T-helper 2 cell treated with Interferon-gamma antibody and Interleukin-4, amounts not matched to agents 100 ng/mL and 5 ng/mL, for 36 hours (primary cell): ENCODE results near the gene ACE. TPM values are rescaled to one million over a fixed set of nuclear protein-coding genes. Genes with fewer than 3 reads are reported as not detected.

Experiments used
- intact Hi-C: fragments of 100-400 bp; cut with micrococcal nuclease; formaldehyde crosslinking; loops from one replicate; pipeline ENCODE4 v1.15.1; 2023
- total RNA-seq: library from RNA; stranded (reverse); gene quantifications from 2 replicates; pipeline ENCODE4 v1.2.3, GENCODE V29; 2022

ACE gene
- total RNA-seq, 1 donor from 2014 or later, result 1.5 TPM

DNA sequence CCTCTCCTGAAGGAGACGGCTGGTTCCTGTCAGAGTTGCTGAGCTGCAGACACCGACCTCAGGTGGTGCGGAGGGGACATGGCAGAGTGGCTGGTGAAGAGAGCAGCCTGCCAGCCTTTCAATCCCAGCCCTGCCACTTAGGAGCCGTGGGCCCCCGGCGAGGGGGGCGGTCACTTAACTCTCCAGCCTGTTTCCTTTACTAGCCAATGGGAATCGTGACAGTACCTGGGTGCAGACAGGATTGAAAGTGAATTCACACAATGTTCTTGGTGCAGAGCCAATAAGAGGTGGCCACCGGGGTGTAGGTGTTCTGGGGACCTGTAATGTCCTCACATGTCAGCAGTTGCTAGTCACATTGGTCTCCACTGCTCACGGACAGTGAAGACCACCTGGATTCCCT is 13.5 kb downstream of the ACE start:
- intact Hi-C loops, result no loop called here

DNA sequence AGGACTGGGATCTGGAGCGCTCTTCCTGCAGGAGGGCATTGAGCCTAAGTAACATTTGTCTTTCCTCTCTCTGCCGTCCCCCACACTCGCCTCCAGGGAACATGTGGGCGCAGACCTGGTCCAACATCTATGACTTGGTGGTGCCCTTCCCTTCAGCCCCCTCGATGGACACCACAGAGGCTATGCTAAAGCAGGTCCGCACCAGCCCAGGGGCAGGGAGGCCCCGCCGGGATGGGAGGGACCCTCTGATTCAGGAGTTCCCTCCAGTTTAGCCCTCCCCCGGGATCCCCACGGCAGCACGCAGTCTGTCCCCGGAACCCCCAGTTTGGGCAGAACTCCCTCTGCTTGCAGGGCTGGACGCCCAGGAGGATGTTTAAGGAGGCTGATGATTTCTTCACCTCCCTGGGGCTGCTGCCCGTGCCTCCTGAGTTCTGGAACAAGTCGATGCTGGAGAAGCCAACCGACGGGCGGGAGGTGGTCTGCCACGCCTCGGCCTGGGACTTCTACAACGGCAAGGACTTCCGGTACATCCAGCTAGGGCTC is 14.1 kb downstream of the ACE start:
- intact Hi-C loops, result no loop called here

DNA sequence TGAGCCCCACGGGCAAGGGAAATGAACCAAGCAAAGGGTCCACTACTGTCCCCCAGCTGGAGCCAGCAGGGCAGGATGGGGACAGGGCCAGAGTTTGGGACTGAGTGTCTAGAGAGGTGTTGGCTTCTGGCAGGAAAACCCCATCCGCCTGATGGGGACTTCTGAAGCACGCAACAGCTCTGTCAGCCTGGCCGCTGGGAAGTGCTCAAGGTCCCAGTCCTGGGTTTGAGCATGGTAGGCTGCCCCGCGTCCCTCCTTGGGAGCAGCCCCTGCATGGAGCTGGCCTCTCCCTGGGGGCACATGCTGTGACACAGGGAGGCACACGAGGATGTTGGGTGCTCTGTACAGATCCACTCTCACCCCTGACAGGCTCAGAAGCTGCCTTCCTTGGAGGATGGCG is 14.6 kb downstream of the ACE start:
- intact Hi-C loops, result no loop called here

DNA sequence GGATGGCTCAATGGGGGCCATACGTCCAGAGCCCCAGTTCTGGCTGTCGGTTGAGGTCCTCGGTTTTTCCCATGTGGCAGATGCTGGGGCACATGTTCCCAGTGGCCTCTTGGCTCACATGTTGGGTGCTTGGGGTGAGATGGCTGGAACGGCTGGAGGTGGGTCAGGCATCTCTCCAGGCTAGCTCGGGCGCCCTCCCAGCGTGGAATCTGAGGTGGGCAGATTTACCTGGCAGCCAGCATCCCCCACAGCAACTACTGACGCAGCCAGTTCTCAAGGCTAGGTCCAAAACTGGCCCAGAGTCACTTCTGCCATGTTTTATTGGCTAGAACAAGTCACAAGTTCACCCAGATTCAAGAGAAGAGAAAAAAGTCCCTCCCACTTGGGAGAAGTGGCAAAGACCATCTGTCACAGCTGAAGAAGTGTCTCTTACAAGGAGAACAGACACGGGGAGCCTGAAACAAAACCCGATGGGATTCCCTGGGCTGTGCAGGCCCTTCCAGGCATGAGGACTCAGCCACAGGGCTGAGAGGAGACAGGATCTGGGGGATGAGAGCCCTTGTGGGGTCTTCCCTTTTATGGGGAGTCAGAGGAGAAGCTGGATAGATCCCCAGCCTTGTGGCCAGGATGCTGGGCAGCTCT is 15.2 kb downstream of the ACE start:
- intact Hi-C loops, result no loop called here

DNA sequence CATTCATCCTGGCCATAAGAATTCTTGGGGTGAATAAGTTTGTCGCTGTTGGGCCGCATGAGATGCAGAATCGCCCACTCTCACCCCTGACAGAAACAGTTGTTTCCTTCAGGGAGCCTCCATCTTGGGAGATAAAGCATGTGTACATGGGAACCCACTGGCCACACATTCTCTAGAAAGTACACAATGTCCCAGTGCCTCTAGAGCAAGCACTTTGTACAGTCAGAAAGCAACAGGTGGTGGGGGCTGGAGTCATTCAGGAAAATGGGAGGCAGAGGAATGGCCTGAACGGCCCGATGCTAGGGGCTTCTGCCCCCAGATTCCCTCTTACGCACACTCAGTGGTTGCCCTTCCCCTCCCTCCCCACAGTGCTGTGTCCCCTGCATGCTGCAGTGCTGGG is 16.1 kb downstream of the ACE start:
- intact Hi-C loops, result no loop called here

DNA sequence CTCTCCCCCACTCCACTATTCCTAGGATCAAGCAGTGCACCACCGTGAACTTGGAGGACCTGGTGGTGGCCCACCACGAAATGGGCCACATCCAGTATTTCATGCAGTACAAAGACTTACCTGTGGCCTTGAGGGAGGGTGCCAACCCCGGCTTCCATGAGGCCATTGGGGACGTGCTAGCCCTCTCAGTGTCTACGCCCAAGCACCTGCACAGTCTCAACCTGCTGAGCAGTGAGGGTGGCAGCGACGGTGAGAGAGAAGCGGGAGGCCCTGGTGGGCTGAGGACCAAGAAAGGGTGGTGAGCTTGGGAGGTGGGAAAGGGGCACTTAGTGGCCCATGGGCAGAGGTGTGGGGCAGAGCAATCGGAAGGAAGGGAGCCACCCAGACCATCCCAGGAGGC is 16.6 kb downstream of the ACE start:
- intact Hi-C loops, result no loop called here

DNA sequence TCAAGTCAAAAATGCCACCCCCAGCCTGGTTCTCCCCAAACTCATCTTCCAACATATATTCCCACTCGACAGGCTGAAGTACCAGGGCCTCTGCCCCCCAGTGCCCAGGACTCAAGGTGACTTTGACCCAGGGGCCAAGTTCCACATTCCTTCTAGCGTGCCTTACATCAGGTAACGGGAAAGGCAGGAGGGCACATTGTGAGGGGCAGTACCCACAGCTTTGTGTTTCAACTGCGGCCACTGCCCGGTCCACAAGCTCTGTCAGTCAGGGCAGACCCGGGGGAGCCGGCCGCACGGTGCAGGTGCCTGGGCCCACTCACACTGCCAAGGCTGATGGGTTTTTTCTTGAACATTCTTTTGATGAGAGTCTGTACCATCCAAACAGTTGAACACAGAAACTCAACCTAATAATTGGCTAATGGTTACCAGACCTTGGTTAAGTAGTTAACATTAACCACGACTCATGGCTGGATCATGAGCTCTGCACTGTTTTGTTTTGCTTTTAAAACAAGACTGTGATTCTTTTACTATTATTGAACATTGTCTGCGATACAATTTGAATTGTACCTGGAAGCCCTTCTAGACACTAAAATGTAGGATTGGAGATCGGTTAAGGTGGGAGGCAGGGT is 17.6 kb downstream of the ACE start:
- intact Hi-C loops, result no loop called here

DNA sequence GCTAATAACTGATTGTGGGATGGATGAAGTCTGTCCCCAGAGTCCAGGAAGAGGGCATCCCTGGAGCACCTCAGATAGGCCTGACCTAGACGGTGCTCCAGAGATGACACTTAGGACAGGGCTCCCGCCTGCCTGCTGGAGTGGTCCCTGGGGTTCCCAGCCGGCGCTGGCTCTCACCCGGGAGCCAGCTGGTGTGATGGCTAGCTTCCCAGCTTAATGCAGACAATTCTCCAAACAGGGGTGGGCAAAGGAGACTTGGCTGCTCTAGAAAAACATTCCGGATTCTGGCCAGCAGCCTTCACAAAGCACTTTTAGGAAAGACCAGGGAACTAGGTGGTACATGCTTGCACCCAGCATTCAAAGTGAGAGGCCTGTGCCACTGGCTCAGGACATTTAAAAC is 18.6 kb downstream of the ACE start:
- intact Hi-C loops, result no loop called here

DNA sequence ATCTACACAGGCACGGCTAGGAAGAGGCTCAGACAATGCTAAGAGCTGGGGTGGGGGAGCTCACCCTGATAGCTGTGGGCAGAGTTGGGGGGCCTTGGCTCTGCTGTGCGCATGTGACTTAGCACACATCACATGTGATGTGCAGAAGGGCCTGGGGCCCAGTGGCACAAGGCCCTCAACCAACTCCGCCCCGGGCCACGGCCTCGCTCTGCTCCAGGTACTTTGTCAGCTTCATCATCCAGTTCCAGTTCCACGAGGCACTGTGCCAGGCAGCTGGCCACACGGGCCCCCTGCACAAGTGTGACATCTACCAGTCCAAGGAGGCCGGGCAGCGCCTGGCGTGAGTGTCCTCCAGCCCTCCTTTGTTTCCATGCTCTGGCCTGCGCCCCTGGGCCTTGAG is 19.3 kb downstream of the ACE start:
- intact Hi-C loops, result no loop called here

DNA sequence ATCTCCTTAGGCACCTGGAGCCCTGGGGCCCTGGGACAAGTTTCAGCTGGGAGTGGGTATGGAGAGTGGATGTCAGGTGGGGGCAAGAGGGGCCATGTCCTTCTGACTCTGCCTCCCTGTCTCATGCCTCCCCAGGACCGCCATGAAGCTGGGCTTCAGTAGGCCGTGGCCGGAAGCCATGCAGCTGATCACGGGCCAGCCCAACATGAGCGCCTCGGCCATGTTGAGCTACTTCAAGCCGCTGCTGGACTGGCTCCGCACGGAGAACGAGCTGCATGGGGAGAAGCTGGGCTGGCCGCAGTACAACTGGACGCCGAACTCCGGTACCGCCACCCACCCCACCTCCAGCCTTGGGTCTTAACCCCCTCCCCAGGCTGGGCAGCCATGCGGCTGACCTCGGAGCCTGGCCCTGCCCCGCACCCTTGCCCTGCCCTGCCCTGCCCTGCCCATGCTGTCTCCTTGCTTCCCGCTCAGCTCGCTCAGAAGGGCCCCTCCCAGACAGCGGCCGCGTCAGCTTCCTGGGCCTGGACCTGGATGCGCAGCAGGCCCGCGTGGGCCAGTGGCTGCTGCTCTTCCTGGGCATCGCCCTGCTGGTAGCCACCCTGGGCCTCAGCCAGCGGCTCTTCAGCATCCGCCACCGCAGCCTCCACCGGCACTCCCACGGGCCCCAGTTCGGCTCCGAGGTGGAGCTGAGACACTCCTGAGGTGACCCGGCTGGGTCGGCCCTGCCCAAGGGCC is 20.0 kb downstream of the ACE start:
- intact Hi-C loops, result no loop called here

DNA sequence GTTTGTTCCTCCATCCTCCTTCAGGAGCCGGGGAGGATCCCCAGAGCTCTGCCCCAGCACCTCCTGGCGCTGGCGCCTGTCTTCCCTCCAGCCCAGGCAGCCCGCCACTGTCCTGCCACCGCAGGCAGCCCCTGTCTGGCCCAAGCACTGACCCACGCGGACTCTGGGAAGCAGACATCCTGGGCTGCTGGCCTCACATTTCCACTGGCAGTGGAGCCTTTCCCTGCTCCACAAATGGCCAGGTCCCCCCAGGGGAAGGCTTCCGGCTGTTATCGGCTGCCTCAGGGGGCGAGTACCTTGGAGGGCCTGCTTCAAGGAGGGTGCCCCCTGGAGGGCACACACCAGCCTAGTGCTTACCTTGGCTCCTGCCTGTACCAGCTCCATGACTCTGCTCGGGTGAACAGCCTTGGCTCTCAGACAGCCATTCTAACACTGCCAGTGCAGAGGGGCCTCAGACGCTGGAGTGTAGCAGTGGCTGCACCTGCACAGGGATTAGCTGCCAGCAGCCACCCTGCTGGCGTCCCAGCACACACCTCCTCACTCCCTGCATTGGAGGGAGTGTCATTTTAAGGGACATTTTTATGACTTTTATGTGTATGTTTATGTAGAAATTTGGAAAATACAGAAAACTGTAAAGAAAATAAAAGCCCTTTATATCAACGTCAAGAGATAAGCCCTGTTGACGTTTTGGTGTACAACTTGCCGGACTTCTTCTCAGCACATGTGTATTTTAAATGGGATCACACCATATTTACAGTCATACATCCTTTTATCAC is 21.0 kb downstream of the ACE start:
- intact Hi-C loops, result no loop called here

DNA sequence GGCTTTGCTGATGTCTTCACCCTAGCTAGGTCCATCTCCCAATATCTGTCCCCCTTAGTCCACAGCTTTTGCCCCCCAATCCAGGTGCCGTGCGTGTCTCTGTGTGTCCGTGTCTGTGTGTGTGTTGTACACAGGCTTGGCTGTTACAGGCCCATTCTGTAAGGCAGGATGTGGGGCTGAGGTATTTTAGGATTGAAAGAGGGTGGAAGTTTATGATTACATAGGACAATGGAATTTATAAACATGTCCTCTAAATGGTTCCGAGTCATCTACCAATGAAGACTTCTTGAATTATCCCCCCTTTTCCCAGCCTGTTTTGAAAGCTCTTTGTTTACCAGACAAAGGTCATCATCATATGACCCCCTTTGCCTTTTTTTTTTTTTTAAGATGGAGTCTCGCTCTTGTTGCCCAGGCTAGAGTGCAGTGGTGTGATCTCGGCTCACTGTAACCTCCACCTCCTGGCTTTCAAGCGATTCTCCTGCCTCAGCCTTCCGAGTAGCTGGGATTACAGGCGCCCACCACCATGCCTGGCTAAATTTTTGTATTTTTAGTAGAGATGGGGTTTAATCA is 21.9 kb downstream of the ACE start:
- intact Hi-C loops, result no loop called here

DNA sequence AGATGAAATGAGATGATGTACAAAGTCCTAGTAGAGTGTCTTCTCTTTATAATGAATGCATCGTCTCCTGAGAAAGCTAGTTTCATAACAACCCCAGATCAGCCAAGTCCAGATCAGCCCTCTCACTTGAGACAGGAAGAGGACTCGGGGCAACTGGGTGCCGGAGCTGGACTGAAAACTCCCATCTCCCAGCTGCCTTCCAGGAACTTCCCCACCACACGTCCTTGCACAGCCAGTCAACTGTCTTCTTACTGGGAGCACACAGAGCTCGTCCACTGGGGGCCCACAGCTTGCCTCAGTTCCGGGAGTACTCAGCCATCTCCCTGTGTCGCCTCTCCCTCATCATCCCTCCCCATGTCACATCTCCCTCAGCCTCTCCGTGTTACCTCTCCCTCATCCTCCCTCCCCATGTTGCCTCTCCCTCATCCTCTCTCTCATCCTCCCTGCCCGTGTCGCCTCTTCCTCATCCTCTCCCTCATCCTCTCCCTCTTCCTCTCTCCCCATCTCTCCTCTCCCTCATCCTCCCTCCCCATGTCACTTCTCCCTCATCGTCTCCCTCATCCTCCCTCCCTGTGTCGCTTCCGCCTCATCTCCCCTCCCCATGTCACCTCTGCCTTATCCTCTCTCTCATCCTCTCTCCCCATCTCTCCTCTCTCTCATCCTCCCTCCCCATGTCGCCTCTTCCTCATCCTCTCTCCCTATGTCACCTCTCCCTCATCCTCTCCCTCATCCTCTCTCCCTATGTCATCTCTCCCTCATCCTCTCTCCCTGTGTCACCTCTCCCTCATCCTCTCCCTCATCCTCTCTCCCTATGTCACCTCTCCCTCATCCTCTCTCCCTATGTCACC is 23.9 kb downstream of the ACE start:
- intact Hi-C loops, result no loop called here

DNA sequence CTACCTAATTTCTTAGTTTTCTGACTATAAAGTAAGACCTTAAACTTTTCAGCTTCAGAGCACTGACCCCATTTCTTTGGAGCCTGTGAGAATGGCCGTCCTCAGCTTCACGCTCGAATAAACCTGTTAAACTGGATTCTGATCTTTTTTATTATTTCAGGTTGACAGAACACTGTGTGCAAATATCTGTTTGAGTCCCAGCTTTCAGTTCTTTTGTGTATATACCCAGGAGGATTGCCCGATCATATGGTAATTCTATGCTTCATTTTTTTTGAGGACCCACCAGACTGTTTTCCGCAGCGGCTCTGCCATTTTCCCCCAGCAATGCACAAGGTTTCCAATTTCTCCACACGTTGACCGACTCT is 26.5 kb downstream of the ACE start:
- intact Hi-C loops, result no loop called here

DNA sequence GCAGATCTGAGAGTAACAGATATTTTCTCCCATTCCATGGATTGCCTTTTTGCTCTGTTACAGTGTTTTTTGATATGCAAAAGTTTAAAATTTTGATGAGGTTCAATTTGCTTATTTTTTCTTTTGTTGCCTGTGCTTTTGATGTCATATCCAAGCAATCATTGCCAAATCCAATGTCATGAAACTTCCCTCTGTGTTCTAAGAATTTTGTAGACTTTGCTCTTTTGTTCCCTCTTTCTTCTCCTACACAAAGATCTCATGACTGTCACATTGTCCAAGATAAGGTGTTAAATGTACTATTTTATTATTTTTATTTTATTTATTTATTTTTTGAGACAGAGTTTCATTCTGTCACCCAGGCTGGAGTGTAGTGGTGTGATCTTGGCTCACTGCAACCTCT is 27.4 kb downstream of the ACE start:
- intact Hi-C loops, result no loop called here

DNA sequence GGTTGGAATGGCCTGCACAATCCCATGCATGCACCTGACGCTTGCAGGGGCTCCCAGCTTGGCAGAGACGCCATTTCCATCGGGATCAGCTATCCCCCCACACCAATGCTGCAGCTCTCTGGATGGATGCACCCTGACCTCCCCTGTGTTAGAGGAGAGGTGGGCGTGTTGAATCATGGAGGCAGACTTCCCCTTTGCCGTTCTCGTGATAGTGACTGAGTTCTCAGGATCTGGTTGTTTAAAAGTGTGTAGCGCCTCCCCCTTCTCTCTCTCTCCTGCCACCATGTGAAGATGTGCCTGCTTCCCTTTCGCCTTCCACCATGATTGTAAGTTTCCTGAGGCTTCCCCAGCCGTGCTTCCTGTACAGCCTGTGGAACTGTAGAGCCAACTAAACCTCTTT is 28.5 kb downstream of the ACE start:
- intact Hi-C loops, result no loop called here

DNA sequence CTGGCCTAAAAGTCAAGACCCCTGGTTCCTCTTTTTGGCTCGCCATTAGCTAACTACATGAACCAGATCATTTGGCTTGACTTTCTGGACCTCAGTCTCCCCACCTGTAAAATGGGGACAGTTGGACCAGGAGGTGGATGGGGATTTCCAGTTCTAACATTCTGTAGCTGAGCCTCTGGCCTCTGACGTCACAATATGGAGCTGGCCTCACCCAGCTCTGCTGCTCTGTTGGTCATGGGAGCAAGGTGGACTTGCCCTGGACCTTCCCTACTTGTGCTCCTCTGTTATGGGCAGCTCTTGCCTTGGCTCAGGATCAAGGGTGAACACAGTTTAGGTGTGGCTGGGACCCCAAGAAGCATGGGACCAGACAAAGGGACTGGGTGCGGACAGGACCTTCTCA is 29.8 kb downstream of the ACE start:
- intact Hi-C loops, result no loop called here

DNA sequence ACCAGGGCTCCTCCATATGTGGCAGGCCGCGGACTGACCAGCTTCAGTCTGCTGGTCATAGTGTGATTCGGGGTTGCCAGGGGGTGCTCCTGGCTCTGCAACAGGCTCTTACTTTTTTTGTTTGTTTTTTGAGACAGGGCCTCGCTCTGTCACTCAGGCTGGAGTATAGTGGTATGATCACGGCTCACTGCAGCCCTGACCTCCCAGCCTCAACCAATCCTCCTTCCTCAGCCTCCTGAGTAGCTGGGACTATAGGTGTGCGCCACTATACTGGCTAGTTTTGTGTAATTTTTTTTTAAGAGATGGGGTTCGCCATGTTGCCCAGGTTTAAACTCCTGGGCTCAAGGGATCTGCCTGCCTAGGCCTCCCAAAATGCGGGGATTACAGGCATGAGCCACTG is 34.5 kb downstream of the ACE start:
- intact Hi-C loops, result no loop called here

DNA sequence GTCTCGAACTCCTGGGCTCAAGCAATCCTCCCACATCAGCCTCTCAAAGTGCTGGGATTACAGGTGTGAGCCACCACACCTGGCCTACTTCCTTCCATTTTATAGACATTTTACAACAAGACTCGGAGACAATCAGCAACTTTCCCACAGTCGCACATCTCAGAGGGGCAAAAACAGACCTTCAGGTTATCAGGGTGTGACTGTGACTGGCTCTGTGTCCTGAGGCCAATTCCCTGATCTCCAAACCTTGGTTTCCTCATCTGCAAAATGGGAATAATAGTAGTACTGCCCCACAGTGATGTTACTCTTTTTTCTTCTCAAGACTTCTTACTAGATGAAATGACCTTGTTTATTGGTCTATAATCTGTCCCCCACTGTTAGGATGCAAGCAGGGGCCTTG is 35.5 kb downstream of the ACE start:
- intact Hi-C loops, result no loop called here

DNA sequence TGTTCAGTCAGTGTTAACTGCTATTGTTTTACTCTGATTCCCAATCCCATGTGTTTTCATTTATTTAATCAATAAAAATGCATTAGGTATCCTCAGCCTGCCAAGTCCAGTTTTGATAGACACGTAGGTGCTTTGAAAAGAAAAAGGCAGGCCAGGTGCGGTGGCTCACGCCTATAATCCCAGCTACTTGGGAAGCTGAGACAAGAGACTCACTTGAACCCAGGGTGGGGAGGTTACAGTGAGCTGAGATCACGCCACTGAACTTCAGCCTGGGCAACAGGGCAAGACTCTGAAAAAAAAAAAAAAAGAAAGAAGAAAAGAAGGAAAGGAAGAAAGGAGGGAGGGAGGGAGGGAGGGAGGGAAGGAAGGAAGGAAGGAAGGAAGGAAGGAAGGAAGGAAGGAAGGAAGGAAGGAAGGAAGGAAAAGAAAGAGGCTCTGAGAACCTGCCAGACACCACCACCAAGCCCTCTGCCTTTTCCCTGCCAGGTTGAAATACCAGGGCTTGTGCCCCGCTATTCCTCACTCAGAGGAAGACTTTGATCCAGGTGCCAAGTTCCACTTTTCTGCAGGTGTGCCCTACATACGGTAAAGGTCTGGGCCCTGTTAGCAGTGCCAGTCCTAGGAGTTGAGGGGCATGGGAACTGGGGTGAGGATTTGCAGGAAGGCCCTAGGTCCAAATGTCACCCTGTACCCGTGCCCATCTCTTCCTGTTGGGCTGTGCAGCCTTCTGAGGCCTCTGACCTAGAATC is 36.2 kb downstream of the ACE start:
- intact Hi-C loops, result no loop called here
